GM12878 (cell line): ENCODE results near the gene ST7.

Source experiments
- EZH2 ChIP-seq: IDR thresholded peaks from 2 replicates; pipeline ENCODE4 v1.6.1; 2012; ENCODE audit warnings: low read depth, mild to moderate bottlenecking, control low read depth, inconsistent platforms, low read length, borderline replicate concordance; ENCODE audit not compliant: control insufficient read depth
- GABPA ChIP-seq: IDR thresholded peaks from 2 replicates; pipeline ENCODE4 v1.6.1; 2014; ENCODE audit warnings: antibody characterized with exemption, low read depth, mild to moderate bottlenecking, inconsistent platforms
- POLR2A ChIP-seq: IDR thresholded peaks from 2 replicates; pipeline ENCODE4 v1.6.1; 2011; ENCODE audit warnings: low read depth, mild to moderate bottlenecking, low read length
- TAF1 ChIP-seq: IDR thresholded peaks from 2 replicates; pipeline ENCODE4 v1.6.1; 2011; ENCODE audit warnings: mild to moderate bottlenecking, low read depth, low read length, borderline replicate concordance
- ZNF384 ChIP-seq: IDR thresholded peaks from 2 replicates; pipeline ENCODE4 v1.6.1; 2012; ENCODE audit warnings: low read depth, mild to moderate bottlenecking, low read length, improper control_type of control experiment, borderline replicate concordance
- TF ChIP-seq, protein P1 (sequence below), 3 experiments: IDR thresholded peaks in 2 of 3; conservative IDR thresholded peaks in 1 of 3; 2 replicates each; pipeline ENCODE4 v1.5.1; 2011; ENCODE audit warnings: low read depth in 3 of 3, low read length in 3 of 3, mild to moderate bottlenecking in 3 of 3, control low read depth in 2 of 3, moderate library complexity in 2 of 3, inconsistent platforms in 1 of 3, mixed read lengths in 1 of 3; ENCODE audit not compliant: control insufficient read depth in 2 of 3, insufficient read depth in 1 of 3; ENCODE audit errors: extremely low read depth in 1 of 3
- TF ChIP-seq, protein P2 (sequence below): IDR thresholded peaks from 2 replicates; pipeline ENCODE4 v1.6.1; 2012; ENCODE audit warnings: low read depth, low read length, improper control_type of control experiment

DNA sequence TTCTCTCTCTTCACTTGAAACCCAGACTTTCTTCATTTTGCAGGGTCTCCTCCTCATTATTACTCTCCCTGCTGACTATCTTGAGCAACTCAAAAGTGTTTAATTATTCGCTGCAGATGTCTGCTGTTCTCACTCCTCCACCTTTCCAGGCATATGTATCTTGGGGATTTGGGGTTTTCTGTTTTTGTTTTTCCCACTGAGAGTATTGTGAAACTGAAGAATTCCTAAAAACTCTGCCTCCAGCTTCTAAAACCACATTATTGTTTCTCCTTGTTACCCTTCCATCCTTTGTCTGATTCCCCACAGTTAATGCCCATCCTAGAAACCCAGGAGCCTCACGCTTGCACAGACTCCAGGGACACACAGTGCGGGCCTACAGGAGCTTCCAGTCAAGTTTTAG is 318.3 kb downstream of the ST7 start:
- no peak for TF ChIP-seq ZNF384
- TF ChIP-seq, protein P1, sequence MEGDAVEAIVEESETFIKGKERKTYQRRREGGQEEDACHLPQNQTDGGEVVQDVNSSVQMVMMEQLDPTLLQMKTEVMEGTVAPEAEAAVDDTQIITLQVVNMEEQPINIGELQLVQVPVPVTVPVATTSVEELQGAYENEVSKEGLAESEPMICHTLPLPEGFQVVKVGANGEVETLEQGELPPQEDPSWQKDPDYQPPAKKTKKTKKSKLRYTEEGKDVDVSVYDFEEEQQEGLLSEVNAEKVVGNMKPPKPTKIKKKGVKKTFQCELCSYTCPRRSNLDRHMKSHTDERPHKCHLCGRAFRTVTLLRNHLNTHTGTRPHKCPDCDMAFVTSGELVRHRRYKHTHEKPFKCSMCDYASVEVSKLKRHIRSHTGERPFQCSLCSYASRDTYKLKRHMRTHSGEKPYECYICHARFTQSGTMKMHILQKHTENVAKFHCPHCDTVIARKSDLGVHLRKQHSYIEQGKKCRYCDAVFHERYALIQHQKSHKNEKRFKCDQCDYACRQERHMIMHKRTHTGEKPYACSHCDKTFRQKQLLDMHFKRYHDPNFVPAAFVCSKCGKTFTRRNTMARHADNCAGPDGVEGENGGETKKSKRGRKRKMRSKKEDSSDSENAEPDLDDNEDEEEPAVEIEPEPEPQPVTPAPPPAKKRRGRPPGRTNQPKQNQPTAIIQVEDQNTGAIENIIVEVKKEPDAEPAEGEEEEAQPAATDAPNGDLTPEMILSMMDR (IDR thresholded peaks at IDR 0.05 in 2 of 3, conservative IDR thresholded peaks at IDR 0.05 in 1 of 3; ENCODE audit: control insufficient read depth in 2 of 3, extremely low read depth in 1 of 3, insufficient read depth in 1 of 3, low read depth in 3 of 3, low read length in 3 of 3), result no peak
- no peak for TF ChIP-seq EZH2
- TF ChIP-seq TAF1, result no peak
- TF ChIP-seq POLR2A, result no peak
- TF ChIP-seq, protein P2, sequence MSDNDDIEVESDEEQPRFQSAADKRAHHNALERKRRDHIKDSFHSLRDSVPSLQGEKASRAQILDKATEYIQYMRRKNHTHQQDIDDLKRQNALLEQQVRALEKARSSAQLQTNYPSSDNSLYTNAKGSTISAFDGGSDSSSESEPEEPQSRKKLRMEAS, result no peak
- no peak for TF ChIP-seq GABPA
